IPS-NIHi11 (cell line): Measurements from ENCODE around the gene CACNA2D3.
"Not testable (repeated sequence)": the region's sequence is repeated elsewhere in the genome, so short reads cannot be mapped to it uniquely, and the experiment has no call there.

Source experiments
- DNase-seq: peaks from one replicate; pipeline ENCODE4 v3.0.0; 2012; ENCODE audit warnings: mixed read lengths, low spot score

The CACNA2D3 gene

GRCh38 chr3:54631516-54632325 lies 509.4 kb downstream of the CACNA2D3 start:
- DNase-seq = no peak

- DNase-seq = no peak
Observed at GRCh38 chr3:54632326-54632665, 509.9 kb downstream of the CACNA2D3 start.

GRCh38 chr3:54632834-54633233 lies 510.5 kb downstream of the CACNA2D3 start:
- no peak for DNase-seq

- DNase-seq = no peak
Observed at GRCh38 chr3:54633444-54634121, 511.2 kb downstream of the CACNA2D3 start.

GRCh38 chr3:54634122-54634469 lies 511.7 kb downstream of the CACNA2D3 start:
- DNase-seq = no peak

GRCh38 chr3:54639790-54640372 lies 517.5 kb downstream of the CACNA2D3 start:
- DNase-seq = not testable (repeated sequence)

- DNase-seq = peak; percentile 58
Observed at GRCh38 chr3:54641226-54642014, 519.1 kb downstream of the CACNA2D3 start.

- DNase-seq = no peak
Observed at GRCh38 chr3:54642147-54642546, 519.8 kb downstream of the CACNA2D3 start.

GRCh38 chr3:54647721-54648120 lies 525.4 kb downstream of the CACNA2D3 start:
- DNase-seq = no peak

GRCh38 chr3:54649551-54649950 lies 527.2 kb downstream of the CACNA2D3 start:
- DNase-seq = no peak

- no peak for DNase-seq
Observed at GRCh38 chr3:54653456-54654195, 531.3 kb downstream of the CACNA2D3 start.

- DNase-seq = no peak
Observed at GRCh38 chr3:54654776-54655175, 532.4 kb downstream of the CACNA2D3 start.

GRCh38 chr3:54659347-54659746 lies 537.0 kb downstream of the CACNA2D3 start:
- no peak for DNase-seq

- DNase-seq = no peak
Observed at GRCh38 chr3:54660714-54661132, 538.4 kb downstream of the CACNA2D3 start.

GRCh38 chr3:54661151-54661550 lies 538.8 kb downstream of the CACNA2D3 start:
- no peak for DNase-seq

- no peak for DNase-seq
Observed at GRCh38 chr3:54663501-54664011, 541.2 kb downstream of the CACNA2D3 start.

GRCh38 chr3:54665016-54665600 lies 542.8 kb downstream of the CACNA2D3 start:
- DNase-seq = no peak

GRCh38 chr3:54668236-54668635 lies 545.9 kb downstream of the CACNA2D3 start:
- no peak for DNase-seq

- peak; percentile 56 for DNase-seq
Observed at GRCh38 chr3:54670201-54671000, 548.0 kb downstream of the CACNA2D3 start.

GRCh38 chr3:54671511-54671910 lies 549.2 kb downstream of the CACNA2D3 start:
- no peak for DNase-seq
